GM12878 (cell line): Measurements from ENCODE around the gene CPEB3.

Source experiments
- EP300 ChIP-seq, 2 experiments: fragments of 150-350 bp in 1 of 2; IDR thresholded peaks; 2 replicates each; pipeline ENCODE4 v1.6.1; 2011 to 2012; ENCODE audit warnings: low read depth in 2 of 2, low read length in 2 of 2, borderline replicate concordance in 1 of 2, improper control_type of control experiment in 1 of 2, inconsistent platforms in 1 of 2; ENCODE audit not compliant: control insufficient read depth in 1 of 2
- ETV6 ChIP-seq, 2 experiments: fragments of 450-650 bp in 1 of 2; IDR thresholded peaks in 1 of 2; conservative IDR thresholded peaks in 1 of 2; 2 replicates each; pipeline ENCODE4 v1.6.1; 2014; ENCODE audit warnings: antibody characterized with exemption in 1 of 2, borderline replicate concordance in 1 of 2, low read depth in 1 of 2, mild to moderate bottlenecking in 1 of 2, moderate library complexity in 1 of 2
- EZH2 ChIP-seq: IDR thresholded peaks from 2 replicates; pipeline ENCODE4 v1.6.1; 2012; ENCODE audit warnings: low read depth, mild to moderate bottlenecking, control low read depth, inconsistent platforms, low read length, borderline replicate concordance; ENCODE audit not compliant: control insufficient read depth
- MEF2A ChIP-seq: IDR thresholded peaks from 2 replicates; pipeline ENCODE4 v1.6.1; 2011; ENCODE audit warnings: low read depth, mild to moderate bottlenecking, low read length, moderate library complexity; ENCODE audit not compliant: insufficient read depth
- NFXL1 ChIP-seq: fragments of 450-650 bp; IDR thresholded peaks from 2 replicates; pipeline ENCODE4 v1.6.1; 2017; ENCODE audit warnings: antibody characterized with exemption, mild to moderate bottlenecking, borderline replicate concordance
- POLR2A ChIP-seq: IDR thresholded peaks from 2 replicates; pipeline ENCODE4 v1.6.1; 2011; ENCODE audit warnings: low read depth, mild to moderate bottlenecking, low read length
- SMC3 ChIP-seq: IDR thresholded peaks from 2 replicates; pipeline ENCODE4 v1.6.1; 2011; ENCODE audit warnings: low read length, improper control_type of control experiment, borderline replicate concordance
- TAF1 ChIP-seq: IDR thresholded peaks from 2 replicates; pipeline ENCODE4 v1.6.1; 2011; ENCODE audit warnings: mild to moderate bottlenecking, low read depth, low read length, borderline replicate concordance
- TBL1XR1 ChIP-seq: IDR thresholded peaks from 2 replicates; pipeline ENCODE4 v1.6.1; 2012; ENCODE audit warnings: low read depth, low read length, improper control_type of control experiment
- TF ChIP-seq, protein P1 (sequence below), 3 experiments: IDR thresholded peaks in 2 of 3; conservative IDR thresholded peaks in 1 of 3; 2 replicates each; pipeline ENCODE4 v1.5.1; 2011; ENCODE audit warnings: low read depth in 3 of 3, low read length in 3 of 3, mild to moderate bottlenecking in 3 of 3, control low read depth in 2 of 3, moderate library complexity in 2 of 3, inconsistent platforms in 1 of 3, mixed read lengths in 1 of 3; ENCODE audit not compliant: control insufficient read depth in 2 of 3, insufficient read depth in 1 of 3; ENCODE audit errors: extremely low read depth in 1 of 3
- TF ChIP-seq, protein P2 (sequence below): IDR thresholded peaks from 2 replicates; pipeline ENCODE4 v1.6.1; 2012; ENCODE audit warnings: low read depth, low read length, improper control_type of control experiment

- TF ChIP-seq TAF1 (no peak), SMC3 (no peak), TBL1XR1 (no peak), EZH2 (no peak), POLR2A (no peak), MEF2A (no peak), NFXL1 (no peak), ETV6 (conservative IDR thresholded peaks at IDR 0.05 in 1 of 2, IDR thresholded peaks at IDR 0.05 in 1 of 2; ENCODE audit: borderline replicate concordance in 1 of 2, low read depth in 1 of 2) (no peak), EP300 (IDR thresholded peaks at IDR 0.05; ENCODE audit: borderline replicate concordance in 1 of 2, control insufficient read depth in 1 of 2, low read depth in 2 of 2, low read length in 2 of 2) (no peak)
- TF ChIP-seq, protein P1, sequence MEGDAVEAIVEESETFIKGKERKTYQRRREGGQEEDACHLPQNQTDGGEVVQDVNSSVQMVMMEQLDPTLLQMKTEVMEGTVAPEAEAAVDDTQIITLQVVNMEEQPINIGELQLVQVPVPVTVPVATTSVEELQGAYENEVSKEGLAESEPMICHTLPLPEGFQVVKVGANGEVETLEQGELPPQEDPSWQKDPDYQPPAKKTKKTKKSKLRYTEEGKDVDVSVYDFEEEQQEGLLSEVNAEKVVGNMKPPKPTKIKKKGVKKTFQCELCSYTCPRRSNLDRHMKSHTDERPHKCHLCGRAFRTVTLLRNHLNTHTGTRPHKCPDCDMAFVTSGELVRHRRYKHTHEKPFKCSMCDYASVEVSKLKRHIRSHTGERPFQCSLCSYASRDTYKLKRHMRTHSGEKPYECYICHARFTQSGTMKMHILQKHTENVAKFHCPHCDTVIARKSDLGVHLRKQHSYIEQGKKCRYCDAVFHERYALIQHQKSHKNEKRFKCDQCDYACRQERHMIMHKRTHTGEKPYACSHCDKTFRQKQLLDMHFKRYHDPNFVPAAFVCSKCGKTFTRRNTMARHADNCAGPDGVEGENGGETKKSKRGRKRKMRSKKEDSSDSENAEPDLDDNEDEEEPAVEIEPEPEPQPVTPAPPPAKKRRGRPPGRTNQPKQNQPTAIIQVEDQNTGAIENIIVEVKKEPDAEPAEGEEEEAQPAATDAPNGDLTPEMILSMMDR (IDR thresholded peaks at IDR 0.05 in 2 of 3, conservative IDR thresholded peaks at IDR 0.05 in 1 of 3; ENCODE audit: control insufficient read depth in 2 of 3, extremely low read depth in 1 of 3, insufficient read depth in 1 of 3, low read depth in 3 of 3, low read length in 3 of 3), result no peak
- TF ChIP-seq, protein P2, sequence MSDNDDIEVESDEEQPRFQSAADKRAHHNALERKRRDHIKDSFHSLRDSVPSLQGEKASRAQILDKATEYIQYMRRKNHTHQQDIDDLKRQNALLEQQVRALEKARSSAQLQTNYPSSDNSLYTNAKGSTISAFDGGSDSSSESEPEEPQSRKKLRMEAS, result no peak
Measured at GRCh38 chr10:92238054-92238585, 52.8 kb downstream of the CPEB3 start.
